Forelimb muscle (tissue), 1 donor: ENCODE data around the gene PIEZO1. TPM values are rescaled to one million over a fixed set of nuclear protein-coding genes. Genes with fewer than 3 reads are reported as not detected.

Source experiments
- DNase-seq: peaks from one replicate; pipeline ENCODE4 v3.0.0-alpha.2; 2013; ENCODE audit warnings: low read depth
- polyA plus RNA-seq: library from polyadenylated mRNA; unstranded; fragments of 120-200 nt; gene quantifications from one replicate; pipeline ENCODE4 v1.2.1, GENCODE V29; 2013; ENCODE audit not compliant: insufficient read length

Gene PIEZO1
- polyA plus RNA-seq, 1 donor: 52.2 TPM

- no peak for DNase-seq
Measured at GRCh38 chr16:88769617-88770460, 15.2 kb downstream of the PIEZO1 start.

- no peak for DNase-seq
Measured at GRCh38 chr16:88768071-88768783, 16.8 kb downstream of the PIEZO1 start.

GRCh38 chr16:88767546-88768070 is 17.4 kb downstream of the PIEZO1 start:
- DNase-seq: no peak

- no peak for DNase-seq
Measured at GRCh38 chr16:88766975-88767374, 18.0 kb downstream of the PIEZO1 start.

- DNase-seq: no peak
Measured at GRCh38 chr16:88764913-88765349, 20.1 kb downstream of the PIEZO1 start.

- DNase-seq: no peak
Measured at GRCh38 chr16:88764080-88764479, 20.9 kb downstream of the PIEZO1 start.

GRCh38 chr16:88763502-88764053 is 21.4 kb downstream of the PIEZO1 start:
- DNase-seq: no peak

- no peak for DNase-seq
Measured at GRCh38 chr16:88762941-88763340, 22.1 kb downstream of the PIEZO1 start.

GRCh38 chr16:88762258-88762870 is 22.7 kb downstream of the PIEZO1 start:
- no peak for DNase-seq

GRCh38 chr16:88761830-88762229 is 23.2 kb downstream of the PIEZO1 start:
- DNase-seq: no peak

- no peak for DNase-seq
Measured at GRCh38 chr16:88761143-88761534, 23.9 kb downstream of the PIEZO1 start.

- DNase-seq: no peak
Measured at GRCh38 chr16:88760424-88761142, 24.4 kb downstream of the PIEZO1 start.

- DNase-seq: no peak
Measured at GRCh38 chr16:88759976-88760350, 25.1 kb downstream of the PIEZO1 start.

- no peak for DNase-seq
Measured at GRCh38 chr16:88759245-88759975, 25.6 kb downstream of the PIEZO1 start.

- no peak for DNase-seq
Measured at GRCh38 chr16:88758944-88759244, 26.1 kb downstream of the PIEZO1 start.

GRCh38 chr16:88758227-88758943 is 26.6 kb downstream of the PIEZO1 start:
- DNase-seq: no peak

- no peak for DNase-seq
Measured at GRCh38 chr16:88755745-88756443, 29.1 kb downstream of the PIEZO1 start.

GRCh38 chr16:88754912-88755744 is 29.9 kb downstream of the PIEZO1 start:
- DNase-seq: no peak
